ENCODE measurements around the gene LMBR1.

- TF ChIP-seq EZH2 (IDR thresholded peaks at IDR 0.05; ENCODE audit: insufficient read depth, poor library complexity, severe bottlenecking), result no peak
- no peak for TF ChIP-seq EZH2phosphoT487 (IDR thresholded peaks at IDR 0.05; ENCODE audit: insufficient read depth, low read depth)
These were observed 157.1 kb downstream of the LMBR1 start for GRCh38 chr7:156735851-156736250.

Measured in GM23248 (cell line).